ENCODE data around the gene EPHA1. TPM values are rescaled to one million over a fixed set of nuclear protein-coding genes. Genes with fewer than 3 reads are reported as not detected.

The EPHA1 gene
- total RNA-seq, 1 experiment from 2014 or later, result 1.2 TPM

GRCh38 chr7:143399642-143400041 is 9.0 kb downstream of the EPHA1 start:
- H3K27me3 ChIP-seq (replicated peaks; ENCODE audit: insufficient read depth, low read depth, low read length, poor library complexity), result no peaks in the 10 kb centered on the region
- CTCF ChIA-PET, result no interaction called here
- intact Hi-C loops (cut with micrococcal nuclease; ENCODE audit: unreplicated experiment), result no loop called here
- POLR2A ChIA-PET (ENCODE audit: low non-redundant PET), result no interaction called here
- no peaks in the 10 kb centered on the region for H3K9me3 ChIP-seq (ENCODE audit: low read depth, low read length, poor library complexity, severe bottlenecking)
- TF ChIP-seq EZH2 (IDR thresholded peaks at IDR 0.05; ENCODE audit: borderline replicate concordance, low read depth, low read length, poor library complexity, severe bottlenecking) (no peak), CTCF (conservative IDR thresholded peaks at IDR 0.05; ENCODE audit: low read depth, low read length) (no peak)
- BruUV-seq (replicated peaks), result no TSS peak
- no peaks in the 10 kb centered on the region for H3K4me1 ChIP-seq (ENCODE audit: insufficient read depth, low read length, poor library complexity, severe bottlenecking)
- H3K27ac ChIP-seq (ENCODE audit: low read depth, low read length, poor library complexity, severe bottlenecking), result no peak overlapping the region
- DNase-seq (ENCODE audit: low spot score), result no peak
- no peaks in the 10 kb centered on the region for H3K36me3 ChIP-seq (ENCODE audit: insufficient read depth, low read length, poor library complexity, severe bottlenecking)
- H3K4me3 ChIP-seq (ENCODE audit: low read depth, low read length, poor library complexity, severe bottlenecking), result no peak overlapping the region

GRCh38 chr7:143399151-143399550 is 9.5 kb downstream of the EPHA1 start:
- no peaks in the 10 kb centered on the region for H3K9me3 ChIP-seq (ENCODE audit: low read depth, low read length, poor library complexity, severe bottlenecking)
- H3K4me1 ChIP-seq (ENCODE audit: insufficient read depth, low read length, poor library complexity, severe bottlenecking), result no peaks in the 10 kb centered on the region
- no peaks in the 10 kb centered on the region for H3K36me3 ChIP-seq (ENCODE audit: insufficient read depth, low read length, poor library complexity, severe bottlenecking)
- ChIA-PET CTCF (no interaction called here), POLR2A (ENCODE audit: low non-redundant PET) (no interaction called here)
- no peaks in the 10 kb centered on the region for H3K27me3 ChIP-seq (replicated peaks; ENCODE audit: insufficient read depth, low read depth, low read length, poor library complexity)
- H3K27ac ChIP-seq (ENCODE audit: low read depth, low read length, poor library complexity, severe bottlenecking), result no peak overlapping the region
- no TSS peak for BruUV-seq (replicated peaks)
- no peak overlapping the region for H3K4me3 ChIP-seq (ENCODE audit: low read depth, low read length, poor library complexity, severe bottlenecking)
- intact Hi-C loops (cut with micrococcal nuclease; ENCODE audit: unreplicated experiment), result no loop called here
- DNase-seq (ENCODE audit: low spot score), result no peak
- TF ChIP-seq CTCF (conservative IDR thresholded peaks at IDR 0.05; ENCODE audit: low read depth, low read length) (no peak), EZH2 (IDR thresholded peaks at IDR 0.05; ENCODE audit: borderline replicate concordance, low read depth, low read length, poor library complexity, severe bottlenecking) (no peak)

GRCh38 chr7:143398616-143399015 is 10.0 kb downstream of the EPHA1 start:
- Histone ChIP-seq H3K27me3 (replicated peaks; ENCODE audit: insufficient read depth, low read depth, low read length, poor library complexity) (no peaks in the 10 kb centered on the region), H3K4me1 (ENCODE audit: insufficient read depth, low read length, poor library complexity, severe bottlenecking) (no peaks in the 10 kb centered on the region), H3K27ac (ENCODE audit: low read depth, low read length, poor library complexity, severe bottlenecking) (no peak overlapping the region), H3K36me3 (ENCODE audit: insufficient read depth, low read length, poor library complexity, severe bottlenecking) (no peaks in the 10 kb centered on the region), H3K4me3 (ENCODE audit: low read depth, low read length, poor library complexity, severe bottlenecking) (no peak overlapping the region), H3K9me3 (ENCODE audit: low read depth, low read length, poor library complexity, severe bottlenecking) (no peaks in the 10 kb centered on the region)
- CTCF ChIA-PET, result no interaction called here
- POLR2A ChIA-PET (ENCODE audit: low non-redundant PET), result no interaction called here
- intact Hi-C loops (cut with micrococcal nuclease; ENCODE audit: unreplicated experiment), result no loop called here
- DNase-seq (ENCODE audit: low spot score), result no peak
- BruUV-seq (replicated peaks), result no TSS peak
- no peak for TF ChIP-seq EZH2 (IDR thresholded peaks at IDR 0.05; ENCODE audit: borderline replicate concordance, low read depth, low read length, poor library complexity, severe bottlenecking)
- TF ChIP-seq CTCF (conservative IDR thresholded peaks at IDR 0.05; ENCODE audit: low read depth, low read length), result no peak

Measured in A673 (cell line).